Measurements from ENCODE around the gene TCF12. TPM values are rescaled to one million over a fixed set of nuclear protein-coding genes. Genes with fewer than 3 reads are reported as not detected.

Gene TCF12
- total RNA-seq, 1 experiment from 2014 or later: 76.7 TPM

GRCh38 chr15:57109005-57109404, 190.6 kb downstream of the TCF12 start:
- no peak overlapping the region for H4K91ac ChIP-seq (ENCODE audit: insufficient read length, low read depth, low read length)
- no peak overlapping the region for H2BK15ac ChIP-seq (ENCODE audit: low read depth, low read length)
- no peak overlapping the region for H4K8ac ChIP-seq (replicated peaks; ENCODE audit: insufficient read length, low read depth, low read length)
- H3K79me2 ChIP-seq (ENCODE audit: insufficient read depth, low read length): no peaks in the 10 kb centered on the region
- no peaks in the 10 kb centered on the region for H3K23me2 ChIP-seq (ENCODE audit: insufficient read length, low read depth, low read length, poor library complexity, severe bottlenecking)
- H3K9ac ChIP-seq (ENCODE audit: extremely low read depth, insufficient read length, low read length): no peak overlapping the region
- H3K56ac ChIP-seq (ENCODE audit: insufficient read length, low read depth, low read length): no peak overlapping the region
- no peak overlapping the region for H3K23ac ChIP-seq (ENCODE audit: insufficient read length, low read depth, low read length)
- H2BK12ac ChIP-seq (ENCODE audit: insufficient read length, low read depth, low read length): no peak overlapping the region
- no peak overlapping the region for H2BK20ac ChIP-seq (ENCODE audit: low read depth, low read length, poor library complexity, severe bottlenecking)
- Mint-ChIP-seq H3K9me3 (peaks cover 0 to 2% of the 10 kb centered on the region in 2 experiments; a peak in 1 of 5 replicates), H3K4me1 (peaks cover 22 to 31% of the 10 kb centered on the region in 2 experiments), H3K27me3 (ENCODE audit: low read depth) (no peaks in the 10 kb centered on the region), H3K4me3 (no peak overlapping the region), H3K36me3 (ENCODE audit: insufficient read depth in 1 of 3, low read depth in 3 of 3) (peaks cover 8 to 10% (median 9%) of the 10 kb centered on the region in 3 experiments; a peak in 5 of 7 replicates), H3K27ac (no peak overlapping the region)
- DNase-seq: no peak
- no peak overlapping the region for H3K27ac ChIP-seq (ENCODE audit: insufficient read length, low read depth, low read length)
- H3K4ac ChIP-seq (ENCODE audit: low read depth, low read length): no peak overlapping the region
- no peak overlapping the region for H2BK120ac ChIP-seq (ENCODE audit: low read depth, low read length, poor library complexity, severe bottlenecking)
- no peak overlapping the region for H2BK5ac ChIP-seq (ENCODE audit: insufficient read length, low read length)
- no peak overlapping the region for H3T11ph ChIP-seq (ENCODE audit: low read length)
- H2AFZ ChIP-seq (ENCODE audit: low read length): no peak overlapping the region
- H3K9me3 ChIP-seq (ENCODE audit: control insufficient read depth, low read depth, low read length): no peaks in the 10 kb centered on the region
- peaks cover 4% of the 10 kb centered on the region; the same call in 1 of the 2 replicates for H3K4me1 ChIP-seq (ENCODE audit: insufficient read depth, low read length)
- no peak overlapping the region for H3K4me2 ChIP-seq (ENCODE audit: insufficient read depth, insufficient read length, low read length)
- no peaks in the 10 kb centered on the region for H4K20me1 ChIP-seq (ENCODE audit: control insufficient read depth, insufficient read depth, insufficient read length)
- no CpG with 5 or more reads among the region's 2 CpGs for WGBS (ENCODE audit: extremely low coverage, insufficient read length, low lambda C conversion rate)
- peaks cover under 1% of the 10 kb centered on the region for H3K79me1 ChIP-seq (ENCODE audit: insufficient read depth, low read depth, low read length, poor library complexity, severe bottlenecking)
- no peak overlapping the region for H4K5ac ChIP-seq (ENCODE audit: insufficient read length, low read depth, low read length)
- no peaks in the 10 kb centered on the region for H3K27me3 ChIP-seq (ENCODE audit: insufficient read depth, low read length)
- H2AK5ac ChIP-seq (ENCODE audit: insufficient read length, low read length): no peak overlapping the region
- no peak overlapping the region for H3K14ac ChIP-seq (ENCODE audit: insufficient read depth, low read length)
- no peak overlapping the region for H3K18ac ChIP-seq (ENCODE audit: insufficient read length, low read depth, low read length)
- no peak for TF ChIP-seq CTCF (conservative IDR thresholded peaks at IDR 0.05)

All from H9 (cell line).